Peyer's patch (tissue), 4 donors: ENCODE results near the gene NCOA3.

Experiments used
- CTCF ChIP-seq, 6 experiments: fragments of 450-650 bp in 4 of 6; fragments of 200-600 bp in 2 of 6; sonication (generic) in 1 of 6; IDR thresholded peaks; one replicate each; pipeline ENCODE4 v1.5.1; 2017 to 2019; ENCODE audit warnings: antibody characterized with exemption in 6 of 6, mild to moderate bottlenecking in 3 of 6, moderate library complexity in 1 of 6
- POLR2A ChIP-seq, 2 donors: fragments of 450-650 bp; IDR thresholded peaks; one replicate each; pipeline ENCODE4 v1.5.1; 2017; ENCODE audit warnings: antibody characterized with exemption in 2 of 2, mild to moderate bottlenecking in 2 of 2, moderate library complexity in 2 of 2

GRCh38 chr20:47680804-47681529 lies 179.3 kb downstream of the NCOA3 start:
- TF ChIP-seq CTCF (IDR thresholded peaks at IDR 0.05) (no peak), POLR2A (IDR thresholded peaks at IDR 0.05) (no peak)
